K562 (cell line): ENCODE results near the gene SIGMAR1. TPM values are rescaled to one million over a fixed set of nuclear protein-coding genes. Genes with fewer than 3 reads are reported as not detected.

Experiments
- CAMTA2 ChIP-seq: fragments of 250-450 bp; sonication (Bioruptor Pico); conservative IDR thresholded peaks from 2 replicates; pipeline ENCODE4 v1.5.1; 2022
- CHD4 ChIP-seq: fragments of 200-600 bp; sonication (generic); IDR thresholded peaks from 3 replicates; pipeline ENCODE4 v1.6.1; 2012; ENCODE audit warnings: low read depth, mild to moderate bottlenecking, mixed read lengths, low read length, inconsistent platforms; ENCODE audit not compliant: insufficient read depth, insufficient replicate concordance, poor library complexity, severe bottlenecking
- E2F3 ChIP-seq: fragments of 250-450 bp; sonication (Bioruptor Pico); IDR thresholded peaks from 2 replicates; pipeline ENCODE4 v1.4.0; 2020; ENCODE audit warnings: mild to moderate bottlenecking
- FOXJ2 ChIP-seq: fragments of 200-800 bp; sonication (Bioruptor generic); IDR thresholded peaks from 2 replicates; pipeline ENCODE4 v1.6.1; 2016; ENCODE audit warnings: missing genetic modification characterization, missing compliant biosample characterization
- HDAC6 ChIP-seq: IDR thresholded peaks from 2 replicates; pipeline ENCODE4 v1.6.1; 2012; ENCODE audit warnings: low read depth, mild to moderate bottlenecking, control low read depth, inconsistent platforms, low read length, moderate library complexity
- JUN ChIP-seq, 2 experiments: sonication (generic) in 1 of 2; formaldehyde crosslinking in 1 of 2; IDR thresholded peaks; 2 replicates each; pipeline versions ENCODE4 v1.6.1 to v1.8.0; 2012 to 2022; ENCODE audit warnings: borderline replicate concordance in 2 of 2, mild to moderate bottlenecking in 2 of 2, improper control_type of control experiment in 1 of 2, low read depth in 1 of 2, low read length in 1 of 2, missing genetic modification reagents in 1 of 2
- MTA3 ChIP-seq: fragments of 450-650 bp; formaldehyde crosslinking; IDR thresholded peaks from 2 replicates; pipeline ENCODE4 v1.6.1; 2017; ENCODE audit warnings: mild to moderate bottlenecking, borderline replicate concordance
- RBM15 ChIP-seq: fragments of 200-400 bp; formaldehyde crosslinking; IDR thresholded peaks from 2 replicates; pipeline ENCODE4 v1.6.1; 2018; ENCODE audit warnings: mild to moderate bottlenecking, low read length, moderate library complexity; ENCODE audit not compliant: insufficient read depth
- RCOR1 ChIP-seq, 2 experiments: IDR thresholded peaks; 2 replicates each; pipeline ENCODE4 v1.6.1; 2012; ENCODE audit warnings: low read depth in 2 of 2, low read length in 2 of 2, borderline replicate concordance in 1 of 2, improper control_type of control experiment in 1 of 2
- TAF15 ChIP-seq: fragments of 200-400 bp; formaldehyde crosslinking; IDR thresholded peaks from 2 replicates; pipeline ENCODE4 v1.6.1; 2017; ENCODE audit warnings: mild to moderate bottlenecking, low read depth, low read length, moderate library complexity
- TAL1 ChIP-seq: fragments of 450-650 bp; IDR thresholded peaks from 2 replicates; pipeline ENCODE4 v1.6.1; 2016; ENCODE audit warnings: mild to moderate bottlenecking
- TFAM ChIP-seq: fragments of 250-450 bp; sonication (Bioruptor Pico); conservative IDR thresholded peaks from 2 replicates; pipeline ENCODE4 v1.5.0; 2021; ENCODE audit warnings: mild to moderate bottlenecking, moderate library complexity
- ZNF184 ChIP-seq: sonication (generic); formaldehyde crosslinking; IDR thresholded peaks from 2 replicates; pipeline ENCODE4 v1.5.0; 2020; ENCODE audit warnings: missing genetic modification reagents
- ZNF384 ChIP-seq: IDR thresholded peaks from 2 replicates; pipeline ENCODE4 v1.6.1; 2012; ENCODE audit warnings: low read depth, low read length, improper control_type of control experiment
- polyA plus RNA-seq, 8 experiments: library from polyadenylated mRNA; depleted of rRNA in 4 of 8; stranded (reverse) in 5 of 8; unstranded in 3 of 8; fragments of >200 nt; fragmentation: Nextera tagmentation in 2 of 8; fragmentation: Illumina TruSeq in 1 of 8; extraction: Ambion mirVana in 2 of 8; extraction: Trizol in 1 of 8; gene quantifications; 2 replicates each; pipeline versions ENCODE4 v1.2.1 to v1.2.3, GENCODE V29; 2011 to 2014; ENCODE audit warnings: inconsistent platforms in 1 of 8, missing spikeins in 1 of 8
- total RNA-seq, 7 experiments: library from RNA; depleted of rRNA in 6 of 7; stranded (reverse); fragments of >200 nt in 6 of 7; fragmentation: Illumina TruSeq in 2 of 7; extraction: Trizol in 2 of 7; gene quantifications; 2 replicates each; pipeline versions ENCODE4 v1.2.1 to v1.2.3, GENCODE V29; 2011 to 2021; ENCODE audit warnings: low replicate concordance in 1 of 7
- TF ChIP-seq, protein P1 (sequence below): fragments of 200-800 bp; sonication (Bioruptor generic); IDR thresholded peaks from 2 replicates; pipeline ENCODE4 v1.6.1; 2017; ENCODE audit warnings: missing genetic modification characterization, missing compliant biosample characterization
- TF ChIP-seq, protein P2 (sequence below): IDR thresholded peaks from 3 replicates; pipeline ENCODE4 v1.6.1; 2011; ENCODE audit warnings: borderline replicate concordance, mild to moderate bottlenecking, moderate library complexity; ENCODE audit not compliant: insufficient read length; ENCODE audit errors: extremely low read depth
- TF ChIP-seq, protein P3 (sequence below), 2 experiments: IDR thresholded peaks in 1 of 2; conservative IDR thresholded peaks in 1 of 2; 2 replicates each; pipeline ENCODE4 v1.6.1; 2016; ENCODE audit warnings: low read depth in 2 of 2, mild to moderate bottlenecking in 1 of 2, missing compliant biosample characterization in 1 of 2, missing genetic modification characterization in 1 of 2, moderate library complexity in 1 of 2

The SIGMAR1 gene
- total and polyA plus RNA-seq, 9 of the 15 experiments (the other 6 are each of a cell fraction or from before 2014, with no cell fraction given): 6.9 to 80.0 (median 35.2) TPM

DNA sequence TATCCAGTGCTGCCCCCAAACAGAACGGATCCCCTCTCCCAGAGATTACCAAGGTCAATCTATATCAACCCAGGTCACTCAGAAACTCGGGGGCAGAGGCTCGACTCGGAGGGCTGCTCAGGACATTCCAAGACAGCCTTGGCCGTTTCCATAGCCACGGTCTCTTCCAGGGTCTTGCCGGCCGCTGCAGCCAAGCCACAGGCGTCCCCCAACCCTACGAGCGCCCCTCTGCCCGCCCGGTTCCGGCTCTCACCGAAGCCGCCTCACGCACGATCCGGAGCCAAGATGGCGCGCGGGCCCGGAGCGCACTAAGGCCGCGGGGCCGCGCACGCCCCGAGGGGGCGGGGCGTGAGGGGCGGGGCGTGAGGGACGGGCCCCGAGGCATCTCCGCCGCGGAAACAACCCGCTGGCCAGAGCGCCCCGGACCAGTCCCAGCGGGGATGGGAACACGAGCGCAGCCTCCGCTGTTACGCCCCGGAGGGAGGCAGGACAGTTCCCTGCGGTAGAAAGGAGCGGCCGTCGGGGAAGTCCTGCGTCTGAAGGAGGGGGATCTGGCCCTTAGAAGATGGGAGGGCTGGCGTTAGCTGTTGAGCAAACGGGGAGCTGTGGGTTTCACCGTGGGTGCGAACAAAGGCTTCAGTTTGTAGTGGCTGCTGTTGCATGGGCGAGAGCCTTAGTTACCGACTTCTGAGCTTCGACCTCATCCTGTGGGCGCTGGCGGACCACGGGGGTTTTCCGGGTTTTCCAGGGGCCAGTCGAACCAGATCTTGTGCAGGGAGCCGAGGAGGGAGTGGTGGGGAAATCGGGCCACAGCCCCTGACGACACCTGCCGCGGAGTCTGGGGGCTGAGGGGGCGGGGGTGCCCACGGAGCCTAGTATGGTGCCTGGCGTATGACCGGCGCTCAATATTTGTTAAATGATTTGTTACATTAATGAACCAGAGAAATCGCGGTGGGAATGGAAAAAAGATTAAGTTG, 25.5 kb downstream of the SIGMAR1 start, which contains the start of gene RPP25L (continued):
- TF ChIP-seq, protein P1, sequence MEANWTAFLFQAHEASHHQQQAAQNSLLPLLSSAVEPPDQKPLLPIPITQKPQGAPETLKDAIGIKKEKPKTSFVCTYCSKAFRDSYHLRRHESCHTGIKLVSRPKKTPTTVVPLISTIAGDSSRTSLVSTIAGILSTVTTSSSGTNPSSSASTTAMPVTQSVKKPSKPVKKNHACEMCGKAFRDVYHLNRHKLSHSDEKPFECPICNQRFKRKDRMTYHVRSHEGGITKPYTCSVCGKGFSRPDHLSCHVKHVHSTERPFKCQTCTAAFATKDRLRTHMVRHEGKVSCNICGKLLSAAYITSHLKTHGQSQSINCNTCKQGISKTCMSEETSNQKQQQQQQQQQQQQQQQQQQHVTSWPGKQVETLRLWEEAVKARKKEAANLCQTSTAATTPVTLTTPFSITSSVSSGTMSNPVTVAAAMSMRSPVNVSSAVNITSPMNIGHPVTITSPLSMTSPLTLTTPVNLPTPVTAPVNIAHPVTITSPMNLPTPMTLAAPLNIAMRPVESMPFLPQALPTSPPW (CRISPR knock-in tag): peak; percentile 56
- TF ChIP-seq RCOR1 (IDR thresholded peaks at IDR 0.05; ENCODE audit: borderline replicate concordance in 1 of 2, low read depth in 2 of 2, low read length in 2 of 2): 0 out of 4 replicates have a peak, but pooled peaks of 1 of the 2 experiments have one; percentile 12
- TF ChIP-seq CHD4: no peak
- 0 out of 2 replicates have a peak, but pooled peaks have one; percentile 21 for TF ChIP-seq MTA3
- no peak for TF ChIP-seq FOXJ2
- no peak for TF ChIP-seq CAMTA2 (CRISPR knock-in tag)
- TF ChIP-seq TFAM (CRISPR knock-in tag): no peak
- TF ChIP-seq E2F3 (CRISPR knock-in tag): no peak
- TF ChIP-seq, protein P2, sequence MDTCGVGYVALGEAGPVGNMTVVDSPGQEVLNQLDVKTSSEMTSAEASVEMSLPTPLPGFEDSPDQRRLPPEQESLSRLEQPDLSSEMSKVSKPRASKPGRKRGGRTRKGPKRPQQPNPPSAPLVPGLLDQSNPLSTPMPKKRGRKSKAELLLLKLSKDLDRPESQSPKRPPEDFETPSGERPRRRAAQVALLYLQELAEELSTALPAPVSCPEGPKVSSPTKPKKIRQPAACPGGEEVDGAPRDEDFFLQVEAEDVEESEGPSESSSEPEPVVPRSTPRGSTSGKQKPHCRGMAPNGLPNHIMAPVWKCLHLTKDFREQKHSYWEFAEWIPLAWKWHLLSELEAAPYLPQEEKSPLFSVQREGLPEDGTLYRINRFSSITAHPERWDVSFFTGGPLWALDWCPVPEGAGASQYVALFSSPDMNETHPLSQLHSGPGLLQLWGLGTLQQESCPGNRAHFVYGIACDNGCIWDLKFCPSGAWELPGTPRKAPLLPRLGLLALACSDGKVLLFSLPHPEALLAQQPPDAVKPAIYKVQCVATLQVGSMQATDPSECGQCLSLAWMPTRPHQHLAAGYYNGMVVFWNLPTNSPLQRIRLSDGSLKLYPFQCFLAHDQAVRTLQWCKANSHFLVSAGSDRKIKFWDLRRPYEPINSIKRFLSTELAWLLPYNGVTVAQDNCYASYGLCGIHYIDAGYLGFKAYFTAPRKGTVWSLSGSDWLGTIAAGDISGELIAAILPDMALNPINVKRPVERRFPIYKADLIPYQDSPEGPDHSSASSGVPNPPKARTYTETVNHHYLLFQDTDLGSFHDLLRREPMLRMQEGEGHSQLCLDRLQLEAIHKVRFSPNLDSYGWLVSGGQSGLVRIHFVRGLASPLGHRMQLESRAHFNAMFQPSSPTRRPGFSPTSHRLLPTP: no peak
- no peak for TF ChIP-seq ZNF184 (CRISPR knock-in tag)
- TF ChIP-seq TAL1: no peak
- TF ChIP-seq JUN (IDR thresholded peaks at IDR 0.05; ENCODE audit: borderline replicate concordance, low read depth, low read length): no peak
- 0 out of 2 replicates have a peak, but pooled peaks have one; percentile 20 for TF ChIP-seq JUN (CRISPR knock-in tag; IDR thresholded peaks at IDR 0.05; ENCODE audit: borderline replicate concordance)
- TF ChIP-seq ZNF384: no peak
- TF ChIP-seq TAF15: no peak
- no peak for TF ChIP-seq RBM15
- TF ChIP-seq, protein P3, sequence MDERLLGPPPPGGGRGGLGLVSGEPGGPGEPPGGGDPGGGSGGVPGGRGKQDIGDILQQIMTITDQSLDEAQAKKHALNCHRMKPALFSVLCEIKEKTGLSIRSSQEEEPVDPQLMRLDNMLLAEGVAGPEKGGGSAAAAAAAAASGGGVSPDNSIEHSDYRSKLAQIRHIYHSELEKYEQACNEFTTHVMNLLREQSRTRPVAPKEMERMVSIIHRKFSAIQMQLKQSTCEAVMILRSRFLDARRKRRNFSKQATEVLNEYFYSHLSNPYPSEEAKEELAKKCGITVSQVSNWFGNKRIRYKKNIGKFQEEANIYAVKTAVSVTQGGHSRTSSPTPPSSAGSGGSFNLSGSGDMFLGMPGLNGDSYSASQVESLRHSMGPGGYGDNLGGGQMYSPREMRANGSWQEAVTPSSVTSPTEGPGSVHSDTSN (CRISPR knock-in tag; IDR thresholded peaks at IDR 0.05; ENCODE audit: low read depth): 0 out of 2 replicates have a peak, but pooled peaks have one; percentile 10
- TF ChIP-seq, protein P3 (tag; conservative IDR thresholded peaks at IDR 0.05; ENCODE audit: low read depth): no peak
- TF ChIP-seq HDAC6: no peak
